Thyroid gland (tissue), 4 donors: ENCODE results near the gene RSRP1.
A peak's percentile ranks its signal among the peaks of the same experiment; 100 is the strongest.

Experiments
- CTCF ChIP-seq, 6 experiments: fragments of 200-600 bp in 3 of 6; fragments of 450-650 bp in 3 of 6; sonication (generic) in 3 of 6; IDR thresholded peaks; one replicate each; pipeline ENCODE4 v1.5.1; 2016 to 2019; ENCODE audit warnings: antibody characterized with exemption in 6 of 6, mild to moderate bottlenecking in 2 of 6, inconsistent platforms in 1 of 6, moderate library complexity in 1 of 6
- POLR2A ChIP-seq, 2 donors: fragments of 450-650 bp; IDR thresholded peaks; one replicate each; pipeline ENCODE4 v1.6.1; 2017; ENCODE audit warnings: antibody characterized with exemption in 2 of 2, mild to moderate bottlenecking in 2 of 2, moderate library complexity in 1 of 2

GRCh38 chr1:25239681-25240541 lies 7.3 kb downstream of the RSRP1 start:
- TF ChIP-seq CTCF (IDR thresholded peaks at IDR 0.05) (peak; percentile 29 to 77 (median 56)), POLR2A (IDR thresholded peaks at IDR 0.05) (peak in 1 of 2 donors; percentile 69)
